ENCODE results near the gene OR8U1. TPM values are rescaled to one million over a fixed set of nuclear protein-coding genes. Genes with fewer than 3 reads are reported as not detected.

OR8U1 gene
- not detected in 2 replicates for total RNA-seq

GRCh38 chr11:56375324-56375723 lies at the start of gene OR8U1:
TSS of gene OR8U1 (plus strand) at chr11:56375624. CDS start at chr11:56375624, 0 bp downstream.

GRCh38 chr11:56345739-56346138 lies 29.7 kb upstream of the OR8U1 start, which contains the start of gene OR8K1:
TSS of gene OR8K1 (plus strand) at chr11:56346039. CDS start at chr11:56346039, 0 bp downstream.

GRCh38 chr11:56353991-56354390 lies 21.4 kb upstream of the OR8U1 start, which contains the start of gene OR8J1:
TSS of gene OR8J1 (plus strand) at chr11:56354291. CDS start at chr11:56360247, 5,956 bp downstream.

GRCh38 chr11:56412396-56412795 lies 37.0 kb downstream of the OR8U1 start, which contains the start of gene OR5AL1:
TSS of gene OR5AL1 (plus strand) at chr11:56412696.

Other genes with a start within 250 kb of the OR8U1 start
- gene OR8J3, start 235.4 kb upstream of the OR8U1 start, total RNA-seq: not detected in 2 replicates
- gene OR8K5, start 215.3 kb upstream of the OR8U1 start, total RNA-seq: not detected in 2 replicates
- gene OR5J2, start 199.0 kb upstream of the OR8U1 start, total RNA-seq: not detected in 2 replicates
- gene OR5T2, start 141.4 kb upstream of the OR8U1 start, total RNA-seq: not detected in 2 replicates
- gene OR5T3, start 123.4 kb upstream of the OR8U1 start, total RNA-seq: not detected in 2 replicates
- gene OR5T1, start 101.5 kb upstream of the OR8U1 start, total RNA-seq: not detected in 2 replicates
- gene OR8H1, start 83.4 kb upstream of the OR8U1 start, total RNA-seq: not detected in 2 replicates
- not detected in 2 replicates for gene OR8K3, start 60.5 kb upstream of the OR8U1 start, total RNA-seq
- not detected in 2 replicates for gene OR8K1, start 29.6 kb upstream of the OR8U1 start, total RNA-seq
- not detected in 2 replicates for gene OR8J1, start 21.3 kb upstream of the OR8U1 start, total RNA-seq
- gene OR5AL1, start 37.1 kb downstream of the OR8U1 start, total RNA-seq: not detected in 2 replicates
- not detected in 2 replicates for gene OR5M3, start 97.7 kb downstream of the OR8U1 start, total RNA-seq
- gene OR5M8, start 115.7 kb downstream of the OR8U1 start, total RNA-seq: not detected in 2 replicates
- gene OR5M11, start 167.6 kb downstream of the OR8U1 start, total RNA-seq: not detected in 2 replicates
- gene OR5M10, start 202.1 kb downstream of the OR8U1 start, total RNA-seq: not detected in 2 replicates
- gene OR5M1, start 239.2 kb downstream of the OR8U1 start, total RNA-seq: not detected in 2 replicates